AG20443 (cell line): ENCODE results near the gene CDKN2D.

Source experiments
- DNase-seq: peaks from one replicate; pipeline ENCODE4 v3.0.0; 2012; ENCODE audit warnings: low spot score, mixed read lengths

Gene CDKN2D

DNA sequence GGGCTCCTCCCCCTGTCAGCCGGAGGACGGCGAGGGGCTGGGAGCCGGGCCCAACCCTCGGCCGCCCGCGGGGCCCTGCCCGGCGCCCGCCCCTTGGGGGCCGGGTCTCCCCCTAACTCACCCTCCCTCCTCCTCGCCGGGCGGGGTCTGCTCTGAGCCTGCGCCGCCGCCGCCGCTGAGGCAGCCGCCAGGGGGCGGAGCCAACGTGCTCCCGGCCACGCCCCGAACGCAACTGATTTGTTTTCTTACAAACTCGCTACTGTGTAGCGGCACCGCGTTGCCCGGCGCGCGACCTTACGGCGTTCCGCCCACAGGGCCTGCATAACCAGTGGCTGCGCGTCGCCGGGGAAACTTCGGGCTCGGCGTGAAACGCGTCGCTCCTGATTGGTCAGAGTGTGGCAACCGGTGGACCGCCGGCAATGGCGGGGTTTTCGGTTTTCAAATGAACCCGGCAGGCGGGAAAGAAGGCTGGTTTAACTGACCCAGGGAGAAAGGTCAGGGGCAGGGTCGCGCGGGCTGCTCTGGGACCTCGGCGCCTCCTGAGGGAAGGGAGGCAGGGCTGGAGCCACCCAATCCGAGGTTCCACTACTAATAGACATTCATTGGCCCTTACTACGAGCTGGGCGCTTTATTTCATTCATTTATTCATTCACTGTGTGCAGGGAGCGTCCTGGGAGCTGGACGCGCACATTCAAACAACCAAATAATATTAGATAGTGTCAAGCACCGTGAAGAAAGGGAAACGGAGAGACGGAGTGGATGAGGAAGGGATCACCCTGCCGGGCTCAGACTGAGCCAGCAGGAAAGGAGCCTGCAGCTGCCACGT lies at the start of gene CDKN2D:
CDKN2D (minus strand) TSS at position 154 of the 826 bp plus-strand sequence. CDS start 326 bp downstream, outside the sequence.
- peak; percentile 95 for DNase-seq

DNA sequence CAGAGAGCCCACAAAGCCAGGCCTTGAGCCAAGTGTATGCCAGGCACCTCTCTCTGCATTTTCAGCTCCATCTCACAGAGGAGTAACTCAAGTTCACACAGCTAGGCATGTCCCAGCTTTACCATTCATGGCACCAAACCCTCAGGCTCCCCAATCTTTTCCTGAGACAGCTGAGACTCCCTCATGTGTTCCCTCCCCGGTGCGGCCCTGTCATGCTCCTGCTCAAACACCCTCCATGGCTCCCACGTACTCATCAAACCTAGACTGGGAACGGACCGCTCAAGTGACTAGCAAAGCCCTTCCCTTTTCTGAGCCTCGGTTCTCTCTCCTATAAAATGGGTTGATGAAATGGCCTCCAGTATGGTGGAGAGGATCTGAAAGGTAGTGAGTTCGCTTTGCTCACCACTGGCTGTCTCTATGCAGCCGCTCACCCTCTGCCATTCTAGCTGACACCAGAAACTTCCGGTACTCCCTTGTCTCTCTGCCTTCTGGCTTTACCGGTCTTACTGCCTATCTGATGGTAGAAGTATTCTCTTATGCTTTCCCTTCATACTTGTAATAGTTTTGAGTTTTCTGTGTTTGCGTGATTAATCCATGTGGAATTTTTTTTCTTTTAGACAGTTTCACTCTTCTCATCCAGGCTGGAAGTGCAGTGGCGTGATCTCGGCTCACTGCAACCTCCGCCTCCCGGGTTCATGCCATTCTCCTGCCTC lies 48.8 kb upstream of the CDKN2D start:
- peak; percentile 69 for DNase-seq

DNA sequence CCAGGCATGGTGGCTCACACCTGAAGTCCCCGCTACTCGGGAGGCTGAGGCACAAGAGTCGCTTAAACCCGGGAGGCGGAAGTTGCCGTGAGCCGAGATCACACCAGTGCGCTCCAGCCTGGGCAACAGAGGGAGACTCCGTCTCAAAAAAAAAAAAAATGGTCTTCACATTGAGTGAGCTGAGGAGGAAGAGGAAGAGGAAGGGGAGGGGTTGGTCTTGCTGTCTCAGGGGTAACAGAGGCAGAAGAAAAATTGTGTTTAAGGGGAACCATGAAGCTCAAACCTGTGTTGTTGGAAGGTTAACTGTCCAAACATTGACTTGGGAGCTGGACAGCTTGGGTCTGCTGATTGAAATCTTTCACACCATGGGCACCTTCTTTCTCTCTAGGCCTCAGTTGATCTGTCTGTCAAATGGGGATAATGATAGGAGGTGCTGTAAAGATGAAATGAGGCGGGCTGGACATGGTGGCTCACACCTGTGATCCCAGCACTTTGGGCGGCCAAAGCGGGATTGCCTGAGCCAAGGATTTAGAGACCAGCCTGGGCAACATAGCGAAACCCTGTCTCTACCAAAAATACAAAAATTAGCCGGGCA lies 46.7 kb upstream of the CDKN2D start:
- DNase-seq = no peak

DNA sequence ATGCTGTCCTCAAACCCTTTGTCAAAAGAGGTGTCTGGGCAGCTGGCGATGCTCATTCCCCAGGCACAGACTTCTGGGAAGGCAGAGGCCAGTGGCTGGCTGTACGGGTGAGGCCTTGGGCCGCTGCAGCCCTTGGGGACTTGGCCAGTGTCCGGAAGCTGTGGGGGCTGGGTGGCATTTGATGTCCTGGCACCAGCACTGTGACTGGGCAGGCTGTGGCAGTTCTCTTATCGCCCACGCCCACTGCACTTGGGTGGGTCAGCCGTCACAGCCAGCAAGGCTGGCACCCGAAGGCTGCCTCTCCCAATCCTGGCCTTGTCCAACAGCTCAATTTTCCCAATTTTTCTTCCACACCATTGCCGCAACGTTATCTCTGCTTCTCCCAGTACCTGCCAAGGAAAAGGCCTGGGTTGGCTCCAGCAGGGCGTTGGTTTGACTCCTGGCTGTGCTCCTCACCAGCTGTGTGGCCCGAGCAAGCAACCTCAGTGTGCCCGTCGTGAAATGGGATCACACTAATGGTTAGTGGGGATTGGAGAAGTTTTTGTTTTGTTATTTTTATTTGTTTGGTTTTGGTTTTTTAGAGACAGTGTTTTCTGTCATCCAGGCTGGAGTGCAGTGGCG lies 43.8 kb upstream of the CDKN2D start:
- peak; percentile 31 for DNase-seq

DNA sequence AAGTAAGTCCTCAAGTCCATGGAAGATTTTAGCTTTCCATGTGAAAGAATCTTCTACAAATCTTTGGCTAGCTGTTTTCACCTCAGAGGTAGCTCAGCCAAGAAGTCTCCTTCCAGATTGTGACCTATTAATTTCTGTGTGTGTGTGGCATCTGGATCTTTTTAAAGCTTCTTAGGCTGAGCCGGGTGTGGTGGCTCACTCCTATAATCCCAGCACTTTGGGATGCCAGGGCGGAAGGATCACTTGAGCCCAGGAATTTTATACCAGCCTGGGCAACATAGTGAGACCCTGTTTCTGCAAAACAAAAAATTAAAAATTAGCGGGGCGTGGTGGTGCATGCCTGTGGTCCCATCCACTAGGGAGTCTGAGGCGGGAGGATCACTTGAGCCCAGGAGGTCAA lies 43.1 kb upstream of the CDKN2D start:
- peak; percentile 20 for DNase-seq

DNA sequence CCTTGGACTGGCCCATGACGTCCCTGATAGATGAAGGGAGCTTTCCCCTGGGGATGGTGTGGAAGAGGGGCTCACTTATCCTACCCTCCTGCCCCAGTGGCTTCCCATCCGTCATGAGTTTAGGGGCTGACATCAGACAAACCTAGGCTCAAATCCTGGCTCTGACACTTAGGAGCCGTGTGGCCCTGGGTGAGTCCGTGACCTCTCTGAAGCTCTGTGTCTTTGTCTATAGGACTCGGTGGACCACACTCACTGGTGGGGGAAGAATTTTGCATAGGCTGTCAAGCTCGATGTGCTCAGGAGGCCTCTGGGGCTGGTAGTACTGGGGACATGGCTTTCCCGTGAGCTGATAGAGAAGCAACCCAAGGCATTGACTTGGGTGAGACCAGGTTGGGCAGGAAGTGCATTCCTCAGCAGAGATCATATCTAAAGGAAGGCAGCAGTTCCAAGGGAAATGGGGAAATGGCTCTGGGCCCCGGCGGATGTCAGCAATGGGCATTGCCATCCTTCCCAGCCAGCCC lies 35.7 kb upstream of the CDKN2D start:
- DNase-seq = no peak

DNA sequence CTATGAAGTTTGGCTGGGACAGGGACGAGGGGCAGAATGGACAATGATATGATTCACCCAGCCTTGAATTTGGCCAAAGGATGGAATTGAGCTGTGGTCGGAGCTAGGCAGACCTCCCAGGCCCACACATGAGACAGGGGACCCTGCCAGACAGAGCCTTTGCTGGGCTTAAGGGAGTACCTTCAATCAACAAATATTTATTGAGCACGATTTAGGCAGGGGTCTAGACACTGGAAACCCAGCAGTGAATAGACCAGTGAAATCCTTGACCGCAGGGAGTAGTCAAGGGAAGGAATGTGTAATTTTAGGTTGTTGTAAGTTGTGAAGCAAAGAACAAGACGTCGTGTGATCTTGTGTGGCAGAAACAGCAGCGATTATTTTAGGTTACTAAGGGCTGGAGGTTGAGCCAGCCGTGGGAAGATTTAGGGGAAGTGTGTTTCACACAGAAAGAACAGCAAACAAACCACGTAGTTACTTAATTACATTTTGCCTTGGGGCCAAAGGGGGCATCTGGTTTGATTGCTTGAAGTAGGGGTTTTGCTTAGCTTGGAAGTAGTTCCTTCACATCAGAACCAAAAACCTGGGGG lies 35.2 kb upstream of the CDKN2D start:
- DNase-seq = no peak

DNA sequence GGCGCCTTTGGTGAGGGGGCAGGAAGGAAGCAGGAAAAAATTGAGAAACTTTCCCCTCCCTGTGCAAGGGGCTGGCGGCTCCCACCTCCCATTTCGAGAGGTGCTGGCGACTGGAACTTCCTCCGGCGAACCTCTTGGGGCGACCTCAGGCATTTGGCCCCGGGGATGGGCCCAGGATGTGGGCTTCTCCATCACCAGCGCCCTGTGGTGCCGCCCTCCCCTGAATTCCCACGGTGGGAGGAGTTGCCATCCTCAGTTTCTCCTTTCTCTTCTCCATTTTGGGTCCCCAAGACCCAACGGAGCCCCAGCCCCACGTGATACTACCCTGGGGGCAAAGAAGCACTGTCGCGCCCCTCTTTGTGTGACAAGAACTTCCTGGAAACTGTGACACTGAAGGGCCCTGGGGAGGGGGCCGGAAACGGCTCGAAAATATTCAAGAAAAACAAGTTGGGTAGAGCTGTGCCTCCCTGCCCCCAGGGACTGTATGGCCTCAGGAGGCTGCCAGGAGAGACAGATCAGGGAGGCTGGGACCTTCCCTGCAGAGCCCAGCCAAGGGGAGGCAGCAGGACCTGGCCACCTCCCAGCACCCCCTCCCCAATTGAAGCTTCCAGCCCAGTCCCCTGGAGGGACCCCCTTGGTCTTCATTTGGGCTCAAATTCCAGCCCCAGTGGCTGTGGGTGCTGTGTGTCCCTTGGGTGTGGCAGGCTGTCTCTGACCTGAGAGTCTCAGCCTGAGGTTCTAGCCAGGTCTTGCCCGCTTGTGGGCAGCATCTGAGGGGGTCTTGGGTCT lies 34.5 kb upstream of the CDKN2D start:
- peak; percentile 41 for DNase-seq

DNA sequence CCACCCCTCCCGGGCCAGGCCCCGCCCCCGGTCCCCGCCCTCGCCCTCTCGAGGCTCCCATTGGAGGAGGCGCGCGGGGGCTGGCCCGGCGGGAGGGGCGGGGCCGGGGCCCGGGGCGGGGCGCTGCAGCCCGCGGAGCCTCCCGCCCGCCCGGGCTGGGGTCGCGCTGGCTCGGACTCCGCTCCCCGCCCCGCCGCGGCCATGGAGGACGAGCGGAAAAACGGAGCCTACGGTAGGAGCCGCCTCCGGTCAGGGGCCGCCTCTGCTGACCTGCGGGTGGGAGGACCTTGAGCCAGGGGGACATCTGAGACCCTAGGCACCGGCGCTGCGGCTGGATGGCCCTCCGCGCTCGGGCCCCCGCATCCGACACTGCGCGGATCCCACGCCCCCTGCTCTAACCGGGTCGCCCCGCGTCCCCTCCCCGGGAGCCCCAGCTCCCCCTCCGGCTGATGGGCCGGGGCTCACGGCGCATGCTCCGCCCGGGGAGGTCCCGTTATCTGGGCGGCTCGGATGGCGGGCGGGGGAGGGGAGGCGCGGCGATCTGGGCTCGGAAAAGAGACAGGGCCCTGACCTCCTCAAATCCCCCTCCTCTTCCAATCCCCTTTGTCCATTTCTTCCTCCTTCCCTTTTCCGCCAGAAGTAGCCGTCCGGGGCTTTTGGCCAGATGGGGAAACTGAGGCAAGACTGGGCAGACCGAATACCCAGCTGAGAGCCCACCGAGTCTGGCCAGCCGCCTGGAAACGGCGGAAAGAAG lies 33.7 kb upstream of the CDKN2D start:
- DNase-seq = peak; percentile 99

DNA sequence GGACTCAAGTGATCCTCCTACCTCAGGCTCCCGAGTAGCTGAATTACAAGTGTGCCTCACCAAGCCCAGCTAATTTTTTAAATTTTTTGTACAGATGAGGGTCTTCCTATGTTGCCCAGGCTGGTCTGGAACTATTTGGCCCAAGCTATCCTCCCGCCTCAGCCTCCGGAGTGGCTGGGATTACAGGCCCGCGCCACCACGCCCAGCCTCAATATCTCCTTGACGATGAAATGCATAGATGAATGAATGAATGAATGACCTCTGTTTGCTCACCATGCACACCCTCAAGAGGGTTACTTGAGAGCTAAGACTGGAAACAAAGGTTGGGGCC lies 33.2 kb upstream of the CDKN2D start:
- DNase-seq = no peak

DNA sequence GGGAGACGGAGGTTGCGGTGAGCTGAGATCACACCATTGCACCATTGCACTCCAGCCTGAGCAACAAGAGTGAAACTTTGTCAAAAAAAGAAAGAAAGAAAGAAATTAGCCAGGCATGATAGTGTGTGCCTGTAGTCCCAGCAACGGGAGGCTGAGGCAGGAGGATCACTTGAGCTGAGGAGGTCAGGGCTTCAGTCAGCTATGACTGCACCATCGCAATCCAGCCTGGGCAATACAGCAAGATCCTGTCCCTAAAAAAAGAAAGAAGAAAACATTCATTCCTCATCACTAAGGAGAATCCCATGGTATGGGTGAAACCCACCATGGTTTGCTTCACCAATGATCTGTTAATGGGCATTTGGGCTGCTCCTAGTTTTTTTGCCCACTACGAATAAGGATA lies 31.4 kb upstream of the CDKN2D start:
- DNase-seq = no peak

DNA sequence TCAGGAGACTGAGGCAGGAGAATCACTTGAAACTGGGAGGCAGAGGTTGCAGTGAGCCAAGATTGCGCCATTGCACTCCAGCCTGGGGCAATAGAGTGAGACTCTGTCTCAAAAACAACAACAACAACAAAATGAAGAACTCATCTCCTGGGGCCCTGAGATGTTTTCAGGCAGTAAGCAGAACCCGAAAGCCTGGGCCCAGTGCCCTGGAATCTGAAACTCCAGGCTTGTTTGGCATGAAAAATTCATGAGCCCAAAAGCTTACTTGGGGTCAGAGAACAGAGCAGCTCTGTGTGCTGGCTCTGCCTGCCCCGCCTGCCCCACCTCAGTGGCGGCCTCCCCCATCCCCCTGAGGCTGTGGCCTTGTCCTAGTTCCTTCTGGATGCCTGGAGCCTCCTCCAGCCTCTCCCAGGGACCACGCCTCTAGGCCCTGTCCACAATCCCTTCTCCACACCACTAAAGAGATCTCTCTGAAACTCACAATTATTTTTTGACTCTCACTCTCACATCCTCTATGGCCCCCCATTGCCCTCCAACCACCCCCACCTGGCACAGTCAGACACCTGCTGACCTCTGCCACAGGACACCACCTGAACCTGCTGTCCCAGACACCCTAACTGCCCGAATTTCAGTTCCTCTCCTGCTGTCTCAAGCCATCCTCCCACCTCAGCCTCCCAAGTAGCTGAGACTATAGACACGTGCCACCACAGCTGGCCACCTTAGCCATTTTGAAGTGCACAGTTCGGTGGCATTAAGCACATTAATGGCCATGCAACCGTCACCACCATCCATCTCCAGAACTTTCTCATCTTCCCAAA lies 25.2 kb upstream of the CDKN2D start:
- peak; percentile 64 for DNase-seq

DNA sequence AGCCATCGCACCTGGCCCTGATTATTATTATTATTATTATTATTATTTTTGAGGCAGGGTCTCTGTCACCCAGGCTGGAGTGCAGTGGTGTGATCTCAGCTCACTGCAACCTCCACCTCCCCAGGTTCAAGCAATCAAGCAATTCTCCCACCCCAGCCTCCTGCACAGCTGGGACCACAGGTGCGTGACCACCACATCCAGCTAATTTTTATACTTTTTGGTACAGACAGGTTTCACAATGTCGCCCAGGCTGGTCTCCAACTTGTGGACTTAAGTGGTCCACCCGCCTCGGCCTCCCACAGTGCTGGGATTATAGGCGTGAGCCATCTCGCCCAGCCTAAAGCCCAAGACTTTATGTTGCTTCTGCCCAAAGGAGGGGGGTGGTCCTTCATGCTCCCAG lies 24.4 kb upstream of the CDKN2D start:
- DNase-seq = no peak

DNA sequence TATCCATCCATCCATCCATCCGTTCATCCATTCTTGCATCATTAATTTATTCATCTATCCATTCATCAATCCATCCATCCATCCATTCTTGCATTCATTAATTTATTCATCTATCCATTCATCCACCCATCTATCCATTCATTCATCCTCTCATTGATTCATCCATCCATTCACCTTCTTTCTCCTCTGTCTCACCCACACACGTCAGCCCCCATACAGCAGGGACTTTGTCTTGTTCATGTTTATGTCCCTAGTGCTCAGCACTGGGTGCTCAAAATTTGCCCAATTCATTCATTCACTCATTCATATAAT lies 19.0 kb upstream of the CDKN2D start:
- no peak for DNase-seq

DNA sequence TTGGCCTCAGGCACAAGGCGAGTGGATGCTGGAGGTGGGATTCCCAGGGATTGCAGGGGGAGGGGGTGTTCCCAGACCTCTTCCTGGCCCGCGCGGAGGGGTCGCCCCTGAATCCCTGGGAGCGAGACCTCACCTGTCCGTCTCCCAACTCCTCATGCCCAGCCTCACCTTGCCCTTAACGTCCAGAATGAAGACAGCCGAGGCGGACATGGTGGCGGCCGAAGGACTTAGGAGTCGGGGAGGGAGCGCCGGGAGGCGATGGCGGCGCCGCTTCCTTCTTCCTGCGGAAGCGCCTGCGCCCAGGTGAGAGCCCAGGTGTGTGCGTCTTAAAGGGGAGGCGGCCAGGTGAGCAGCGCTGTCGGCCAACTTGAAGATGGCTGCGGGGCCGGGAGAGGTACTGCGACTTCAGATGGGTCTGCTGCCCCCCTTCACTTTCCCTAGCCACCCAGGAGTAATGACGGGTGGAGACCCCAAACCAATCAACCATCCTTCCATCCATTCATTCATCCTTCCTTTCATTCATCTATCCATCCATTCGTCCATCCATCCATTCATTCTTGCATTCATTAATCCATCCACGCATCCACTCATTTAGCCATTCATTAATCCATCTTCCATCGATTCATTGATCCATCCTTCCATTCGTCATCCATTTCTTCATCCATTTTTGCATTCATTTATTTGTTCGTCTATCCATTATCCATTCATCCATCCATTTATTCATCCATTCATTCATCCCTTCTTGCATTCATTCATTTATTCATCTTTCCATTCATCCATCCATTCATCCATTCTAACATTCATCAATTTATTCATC lies 18.5 kb upstream of the CDKN2D start, which contains the start of gene AP1M2:
AP1M2 (minus strand) TSS at position 291 of the 817 bp plus-strand sequence; CDS start at position 210, 81 bp downstream.
- DNase-seq = no peak

DNA sequence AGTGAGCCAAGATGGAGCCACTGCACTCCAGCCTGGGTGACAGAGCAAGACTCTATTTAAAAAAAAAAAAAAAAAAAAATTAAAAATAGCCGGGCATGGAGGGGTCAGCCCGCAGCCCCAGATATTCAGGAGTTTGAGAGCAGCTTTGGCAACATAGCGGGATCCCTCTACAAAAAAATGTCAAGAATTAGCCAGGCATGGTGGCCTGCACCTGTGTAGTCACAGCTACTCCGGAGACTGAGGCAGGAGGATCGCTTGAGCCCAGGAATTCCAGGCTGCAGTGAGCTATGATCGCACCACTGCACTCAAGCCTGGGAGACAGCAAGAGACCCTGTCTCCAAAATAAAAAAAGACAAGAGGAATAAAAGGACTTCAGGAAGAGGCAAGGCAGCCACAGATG lies 17.6 kb upstream of the CDKN2D start:
- DNase-seq = no peak

DNA sequence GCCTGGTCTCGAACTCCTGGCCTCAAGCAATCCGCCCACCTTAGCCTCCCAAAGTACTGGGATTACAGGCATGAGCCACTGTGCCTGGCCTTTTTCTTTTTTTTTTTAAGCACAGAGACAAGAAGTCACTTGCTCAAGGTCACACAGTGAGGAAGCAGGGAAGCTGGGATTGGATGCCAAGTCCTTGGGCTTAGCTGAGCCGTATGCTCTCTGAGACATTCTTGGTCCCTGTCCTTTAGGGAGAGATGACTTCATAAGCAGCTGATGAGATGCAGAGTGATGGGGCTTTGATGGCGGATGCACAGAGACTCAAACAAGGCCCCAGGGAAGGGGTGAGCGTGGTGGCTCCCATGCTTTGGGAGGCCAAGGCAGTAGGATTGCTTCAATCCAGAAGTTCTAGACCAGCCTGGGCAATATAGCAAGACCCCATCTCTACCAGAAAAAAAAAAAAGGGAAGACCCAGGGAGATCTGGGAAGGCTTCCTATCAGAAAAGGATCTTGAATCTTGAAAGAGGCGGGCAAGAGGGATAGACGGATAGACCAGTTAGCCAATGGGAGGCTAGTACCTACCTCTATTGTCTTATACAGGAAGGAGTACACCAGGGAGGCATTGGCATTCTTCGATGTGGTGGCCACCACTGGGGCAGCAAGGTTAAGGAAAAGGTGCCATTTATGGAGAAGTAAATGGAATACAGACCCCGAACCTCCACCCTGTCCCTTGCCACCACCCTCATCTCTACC lies 14.4 kb upstream of the CDKN2D start:
- DNase-seq = no peak

DNA sequence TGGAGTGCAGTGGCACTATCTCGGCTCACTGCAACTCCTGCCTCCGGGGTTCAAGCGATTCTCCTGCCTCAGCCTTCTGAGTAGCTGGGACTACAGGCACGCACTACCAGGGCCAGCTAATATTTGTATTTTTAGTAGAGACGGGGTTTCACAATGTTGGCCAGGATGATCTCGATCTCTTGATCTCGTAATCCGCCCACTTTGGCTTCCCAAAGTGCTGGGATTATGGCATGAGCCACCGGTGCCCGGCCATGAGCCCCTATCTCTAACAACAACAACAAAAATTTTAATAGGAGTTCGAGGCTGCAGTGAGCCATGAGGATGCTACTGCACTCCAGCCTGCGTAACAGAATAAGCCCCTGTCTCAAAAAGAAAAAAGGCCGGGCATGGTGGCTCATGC lies 13.3 kb upstream of the CDKN2D start:
- no peak for DNase-seq
